ENCODE data around the gene MMP23B. TPM values are rescaled to one million over a fixed set of nuclear protein-coding genes. Genes with fewer than 3 reads are reported as not detected.

Gene MMP23B
- total RNA-seq, 2 donors from 2014 or later = 14.7 to 19.9 TPM

DNA sequence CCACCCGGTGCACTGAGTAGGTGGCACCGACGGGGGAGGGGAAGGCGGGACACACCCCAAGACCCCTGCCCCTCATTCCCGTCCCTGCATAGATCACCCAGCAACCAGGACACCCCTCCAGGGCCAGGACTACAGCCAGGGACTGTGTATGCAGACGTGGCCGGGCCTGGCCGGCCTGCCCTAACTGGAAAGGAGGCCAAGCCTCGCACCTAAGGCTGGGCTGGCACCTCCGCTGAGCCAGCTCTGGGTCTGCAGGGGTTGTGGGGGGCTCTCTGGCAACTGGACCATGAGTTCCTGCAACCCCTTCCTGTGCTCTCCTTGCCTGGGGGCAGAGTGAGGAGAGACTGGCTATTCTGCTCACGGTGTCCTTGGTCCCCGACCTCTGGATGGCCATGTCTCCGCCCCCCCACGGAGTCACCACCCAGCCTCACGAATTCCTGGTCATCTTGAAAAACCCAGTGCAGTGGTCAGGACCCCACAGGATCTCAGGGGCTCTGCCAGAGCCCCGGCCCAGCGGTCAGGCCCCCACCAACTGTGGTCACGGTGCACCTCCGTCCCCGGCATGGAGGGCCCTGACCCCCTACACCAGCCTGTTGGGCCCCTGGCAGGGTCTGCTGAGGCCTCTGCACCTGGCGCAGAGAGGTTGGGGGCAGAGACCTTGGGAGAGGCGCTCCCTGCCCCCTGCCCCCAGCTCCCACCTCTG is 31.0 kb upstream of the MMP23B start:
- DNase-seq = no peak

DNA sequence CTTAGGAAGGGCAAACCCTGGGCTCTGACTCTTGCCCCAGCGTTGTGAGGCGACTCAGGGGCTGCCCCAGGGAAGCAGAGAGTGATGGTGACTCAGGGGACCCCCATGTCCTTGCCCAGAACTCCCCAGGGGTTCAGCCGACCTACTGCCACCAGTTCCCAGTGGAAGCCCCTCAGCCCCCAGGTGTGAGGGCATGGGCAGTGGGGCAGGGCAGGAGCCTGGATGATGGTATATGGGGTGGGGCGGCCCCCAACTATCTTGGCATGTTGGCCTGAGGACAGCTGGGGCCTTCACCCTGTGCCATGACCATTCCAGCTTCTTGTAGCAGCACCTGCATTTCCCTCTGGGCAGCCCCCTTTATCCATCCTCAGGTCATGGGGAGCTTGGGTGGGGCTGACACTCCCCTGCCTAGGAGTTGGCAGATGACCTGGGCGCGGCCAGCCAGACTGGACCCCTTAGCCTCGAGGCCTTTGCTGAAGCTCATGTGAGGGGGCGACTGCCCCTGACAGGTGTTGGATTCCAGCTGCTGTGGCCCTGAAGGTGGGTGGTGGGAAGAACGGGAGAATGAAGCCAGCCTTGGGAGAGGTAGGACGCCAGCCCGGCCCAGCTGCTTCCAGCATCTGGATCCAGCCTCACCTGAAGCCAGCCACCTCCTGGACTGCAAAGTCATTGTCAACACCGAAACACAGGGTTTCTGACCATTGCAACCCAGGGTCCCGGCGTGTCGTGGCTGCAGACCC is 30.2 kb upstream of the MMP23B start:
- H3K4me1 ChIP-seq (ENCODE audit: control insufficient read depth, insufficient read depth, low read length) = peaks cover 3% of the 10 kb centered on the region

More for the DNA sequence above, 31.0 kb upstream of the MMP23B start:
- Mint-ChIP-seq H3K36me3 (ENCODE audit: low read depth) (no peaks in the 10 kb centered on the region), H3K27ac (no peak overlapping the region), H3K9me3 (no peaks in the 10 kb centered on the region), H3K4me3 (peak overlapping the region; percentile 38), H3K4me1 (peaks cover 1% of the 10 kb centered on the region), H3K27me3 (ENCODE audit: insufficient read depth) (peaks cover 50% of the 10 kb centered on the region)
- TF ChIP-seq, protein P1, sequence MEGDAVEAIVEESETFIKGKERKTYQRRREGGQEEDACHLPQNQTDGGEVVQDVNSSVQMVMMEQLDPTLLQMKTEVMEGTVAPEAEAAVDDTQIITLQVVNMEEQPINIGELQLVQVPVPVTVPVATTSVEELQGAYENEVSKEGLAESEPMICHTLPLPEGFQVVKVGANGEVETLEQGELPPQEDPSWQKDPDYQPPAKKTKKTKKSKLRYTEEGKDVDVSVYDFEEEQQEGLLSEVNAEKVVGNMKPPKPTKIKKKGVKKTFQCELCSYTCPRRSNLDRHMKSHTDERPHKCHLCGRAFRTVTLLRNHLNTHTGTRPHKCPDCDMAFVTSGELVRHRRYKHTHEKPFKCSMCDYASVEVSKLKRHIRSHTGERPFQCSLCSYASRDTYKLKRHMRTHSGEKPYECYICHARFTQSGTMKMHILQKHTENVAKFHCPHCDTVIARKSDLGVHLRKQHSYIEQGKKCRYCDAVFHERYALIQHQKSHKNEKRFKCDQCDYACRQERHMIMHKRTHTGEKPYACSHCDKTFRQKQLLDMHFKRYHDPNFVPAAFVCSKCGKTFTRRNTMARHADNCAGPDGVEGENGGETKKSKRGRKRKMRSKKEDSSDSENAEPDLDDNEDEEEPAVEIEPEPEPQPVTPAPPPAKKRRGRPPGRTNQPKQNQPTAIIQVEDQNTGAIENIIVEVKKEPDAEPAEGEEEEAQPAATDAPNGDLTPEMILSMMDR (conservative IDR thresholded peaks at IDR 0.05) = no peak
- WGBS, 2 experiments (ENCODE audit: insufficient coverage in 1 of 2, insufficient read length in 1 of 2) = 81% methylated on average over 9 to 22 of the region's 22 CpGs
- H3K9me3 ChIP-seq (ENCODE audit: control insufficient read depth, low read length) = no peaks in the 10 kb centered on the region
- H3K4me1 ChIP-seq (ENCODE audit: control insufficient read depth, insufficient read depth, low read length) = peaks cover 3% of the 10 kb centered on the region
- peaks cover 51% of the 10 kb centered on the region for H3K27me3 ChIP-seq (ENCODE audit: control insufficient read depth, insufficient read depth, low read length, poor library complexity, severe bottlenecking)
- H3K27ac ChIP-seq (ENCODE audit: low read depth, low read length) = no peak overlapping the region
- no peaks in the 10 kb centered on the region for H3K36me3 ChIP-seq (ENCODE audit: control insufficient read depth, insufficient read depth, low read length)
- peak overlapping the region; percentile 70 for H3K4me3 ChIP-seq (ENCODE audit: low read length)
- no peak overlapping the region for H3K9ac ChIP-seq (ENCODE audit: extremely low read depth, low read length, poor library complexity, severe bottlenecking)

DNA sequence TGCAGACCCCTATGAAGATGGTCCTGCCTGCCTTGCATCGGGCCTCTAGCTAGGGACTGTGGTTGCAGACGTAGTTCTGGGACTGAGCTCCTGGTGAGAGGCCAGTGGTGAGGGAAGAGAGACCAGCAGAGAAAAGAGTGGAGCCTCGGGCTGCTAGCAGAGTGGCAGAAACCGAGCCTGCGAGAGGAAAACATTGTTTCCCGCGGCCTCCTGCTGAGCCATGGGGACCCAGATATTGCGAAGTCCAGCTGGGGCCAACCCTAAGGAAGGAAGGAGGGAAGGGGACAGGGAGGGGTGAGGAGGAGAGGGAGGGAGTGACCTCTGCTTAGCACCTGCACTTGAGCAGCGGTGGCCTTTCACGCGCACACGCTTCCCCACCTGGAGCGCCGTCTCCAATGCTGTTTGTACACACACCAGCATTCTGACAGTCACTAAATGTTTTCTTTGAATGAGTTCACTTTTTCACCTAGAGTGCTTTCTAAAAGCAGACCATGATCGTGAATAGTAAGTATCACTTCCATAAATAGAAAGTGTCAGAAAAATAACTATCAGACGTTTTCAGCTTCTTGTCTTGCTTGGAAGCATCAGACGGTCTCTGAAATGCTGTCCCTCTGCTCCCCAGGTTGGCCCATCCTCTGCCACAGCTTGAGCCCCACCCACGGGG is 29.5 kb upstream of the MMP23B start:
- WGBS, 2 experiments (ENCODE audit: insufficient coverage in 1 of 2, insufficient read length in 1 of 2) = 74 to 82% methylated on average over 9 to 18 of the region's 18 CpGs
- H3K9me3 Mint-ChIP-seq = no peaks in the 10 kb centered on the region
- H3K4me3 Mint-ChIP-seq = no peak overlapping the region
- DNase-seq = no peak
- TF ChIP-seq, protein P1 (conservative IDR thresholded peaks at IDR 0.05) = no peak
- Histone ChIP-seq H3K9me3 (ENCODE audit: control insufficient read depth, low read length) (no peaks in the 10 kb centered on the region), H3K4me3 (ENCODE audit: low read length) (no peak overlapping the region), H3K9ac (ENCODE audit: extremely low read depth, low read length, poor library complexity, severe bottlenecking) (no peak overlapping the region), H3K27ac (ENCODE audit: low read depth, low read length) (no peak overlapping the region), H3K27me3 (ENCODE audit: control insufficient read depth, insufficient read depth, low read length, poor library complexity, severe bottlenecking) (peaks cover 42% of the 10 kb centered on the region), H3K4me1 (ENCODE audit: control insufficient read depth, insufficient read depth, low read length) (no peaks in the 10 kb centered on the region), H3K36me3 (ENCODE audit: control insufficient read depth, insufficient read depth, low read length) (no peaks in the 10 kb centered on the region)
- H3K27me3 Mint-ChIP-seq (ENCODE audit: insufficient read depth) = peaks cover 50% of the 10 kb centered on the region
- peaks cover 1% of the 10 kb centered on the region for H3K4me1 Mint-ChIP-seq
- no peak overlapping the region for H3K27ac Mint-ChIP-seq
- no peaks in the 10 kb centered on the region for H3K36me3 Mint-ChIP-seq (ENCODE audit: low read depth)

More for the DNA sequence above, 30.2 kb upstream of the MMP23B start:
- Histone ChIP-seq H3K4me3 (ENCODE audit: low read length) (no peak overlapping the region), H3K9ac (ENCODE audit: extremely low read depth, low read length, poor library complexity, severe bottlenecking) (no peak overlapping the region), H3K36me3 (ENCODE audit: control insufficient read depth, insufficient read depth, low read length) (no peaks in the 10 kb centered on the region), H3K27ac (ENCODE audit: low read depth, low read length) (no peak overlapping the region), H3K27me3 (ENCODE audit: control insufficient read depth, insufficient read depth, low read length, poor library complexity, severe bottlenecking) (peaks cover 44% of the 10 kb centered on the region), H3K9me3 (ENCODE audit: control insufficient read depth, low read length) (no peaks in the 10 kb centered on the region)
- no peak for DNase-seq
- Mint-ChIP-seq H3K4me1 (peaks cover 1% of the 10 kb centered on the region), H3K27me3 (ENCODE audit: insufficient read depth) (peaks cover 50% of the 10 kb centered on the region), H3K4me3 (no peak overlapping the region), H3K27ac (no peak overlapping the region), H3K9me3 (no peaks in the 10 kb centered on the region), H3K36me3 (ENCODE audit: low read depth) (no peaks in the 10 kb centered on the region)
- WGBS, 2 experiments (ENCODE audit: insufficient coverage in 1 of 2, insufficient read length in 1 of 2) = 91% methylated on average over 6 to 15 of the region's 15 CpGs
- TF ChIP-seq, protein P1 (conservative IDR thresholded peaks at IDR 0.05) = no peak

Measured in endodermal cell (in vitro differentiated cells).